SJCRH30 (cell line): ENCODE data around the gene FAM89B. TPM values are rescaled to one million over a fixed set of nuclear protein-coding genes. Genes with fewer than 3 reads are reported as not detected.
A peak's percentile ranks its signal among the peaks of the same experiment; 100 is the strongest.

Experiments used
- DNase-seq, 2 experiments: peaks; one replicate each; pipeline ENCODE4 v3.0.0-alpha.2; 2015 to 2020
- H3K27ac ChIP-seq: fragments of 250-450 bp; sonication (Bioruptor Pico); 2 replicates; pipeline ENCODE4 v1.5.1; 2020; ENCODE audit warnings: mild to moderate bottlenecking, moderate library complexity
- H3K27me3 ChIP-seq: fragments of 250-450 bp; sonication (Bioruptor Pico); 2 replicates; pipeline ENCODE4 v1.5.1; 2020; ENCODE audit warnings: mild to moderate bottlenecking, moderate library complexity
- H3K36me3 ChIP-seq: fragments of 250-450 bp; sonication (Bioruptor Pico); 2 replicates; pipeline ENCODE4 v1.5.1; 2020; ENCODE audit warnings: mild to moderate bottlenecking, moderate library complexity
- H3K4me1 ChIP-seq: fragments of 250-450 bp; sonication (Bioruptor Pico); 2 replicates; pipeline ENCODE4 v1.5.1; 2020; ENCODE audit warnings: mild to moderate bottlenecking, moderate library complexity
- H3K4me3 ChIP-seq: fragments of 250-450 bp; sonication (Bioruptor Pico); 2 replicates; pipeline ENCODE4 v1.5.1; 2020; ENCODE audit warnings: mild to moderate bottlenecking, moderate library complexity
- H3K9me3 ChIP-seq: fragments of 250-450 bp; sonication (Bioruptor Pico); replicated peaks from 2 replicates; pipeline ENCODE4 v1.5.1; 2020; ENCODE audit warnings: mild to moderate bottlenecking, moderate library complexity
- total RNA-seq: library from RNA; depleted of rRNA; stranded (reverse); fragments of >200 nt; shearing (Covaris generic); gene quantifications from 2 replicates; pipeline ENCODE4 v1.2.3, GENCODE V29; 2014

Gene FAM89B
- total RNA-seq, 1 experiment from 2014 or later, result 18.3 TPM

DNA sequence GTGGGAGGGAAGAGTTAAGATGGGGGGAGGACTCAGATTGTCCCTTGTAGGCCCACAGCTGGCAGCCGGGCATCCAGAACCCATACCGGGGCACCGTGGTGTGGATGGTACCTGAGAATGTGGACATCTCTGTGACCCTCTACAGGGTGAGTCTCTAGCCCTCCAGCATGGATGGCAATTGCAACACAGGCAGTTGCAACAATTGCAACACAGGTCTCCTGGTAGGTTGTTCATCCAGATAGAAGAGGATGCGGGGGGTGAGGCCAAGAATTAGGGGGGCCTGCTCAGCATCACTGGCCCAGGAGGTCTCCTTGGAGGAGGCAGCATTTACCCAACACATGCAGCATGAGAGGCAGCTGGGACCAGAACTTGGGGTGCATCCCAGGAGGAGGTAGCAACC is 7.0 kb downstream of the FAM89B start:
- Histone ChIP-seq H3K36me3 (no peaks in the 10 kb centered on the region), H3K27me3 (no peaks in the 10 kb centered on the region), H3K9me3 (no peaks in the 10 kb centered on the region), H3K4me1 (peaks cover 23% of the 10 kb centered on the region), H3K4me3 (no peak overlapping the region), H3K27ac (no peak overlapping the region)
- no peak for DNase-seq

DNA sequence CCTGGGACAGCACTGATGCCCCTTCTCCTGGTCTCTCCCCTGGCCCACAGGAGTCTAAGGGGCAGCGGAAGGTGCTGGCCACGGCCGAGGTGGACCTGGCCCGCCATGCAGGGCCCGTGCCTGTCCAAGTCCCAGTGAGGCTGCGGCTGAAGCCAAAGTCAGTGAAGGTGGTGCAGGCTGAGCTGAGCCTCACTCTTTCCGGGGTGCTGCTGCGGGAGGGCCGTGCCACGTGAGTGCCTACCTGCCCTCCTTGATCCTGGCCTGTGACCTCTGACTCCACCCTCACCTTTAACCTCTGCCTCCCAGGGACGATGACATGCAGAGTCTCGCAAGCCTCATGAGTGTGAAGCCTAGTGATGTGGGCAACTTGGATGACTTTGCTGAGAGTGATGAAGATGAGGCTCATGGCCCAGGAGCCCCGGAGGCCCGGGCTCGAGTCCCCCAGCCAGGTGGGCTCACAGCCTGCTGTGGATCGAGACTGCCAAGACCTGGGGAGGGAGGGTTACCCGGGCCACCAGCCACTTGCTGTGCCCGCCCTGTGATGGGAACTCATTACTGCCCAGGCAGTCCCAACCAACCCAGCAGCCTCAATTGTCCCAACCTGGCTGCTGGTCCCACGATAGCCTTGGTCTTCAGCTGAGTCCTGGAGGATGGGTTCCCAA is 7.8 kb downstream of the FAM89B start:
- no peak overlapping the region for H3K27ac ChIP-seq
- H3K4me1 ChIP-seq, result peaks cover 19% of the 10 kb centered on the region
- H3K27me3 ChIP-seq, result no peaks in the 10 kb centered on the region
- no peak overlapping the region for H3K4me3 ChIP-seq
- no peaks in the 10 kb centered on the region for H3K36me3 ChIP-seq
- H3K9me3 ChIP-seq, result no peaks in the 10 kb centered on the region
- no peak for DNase-seq

DNA sequence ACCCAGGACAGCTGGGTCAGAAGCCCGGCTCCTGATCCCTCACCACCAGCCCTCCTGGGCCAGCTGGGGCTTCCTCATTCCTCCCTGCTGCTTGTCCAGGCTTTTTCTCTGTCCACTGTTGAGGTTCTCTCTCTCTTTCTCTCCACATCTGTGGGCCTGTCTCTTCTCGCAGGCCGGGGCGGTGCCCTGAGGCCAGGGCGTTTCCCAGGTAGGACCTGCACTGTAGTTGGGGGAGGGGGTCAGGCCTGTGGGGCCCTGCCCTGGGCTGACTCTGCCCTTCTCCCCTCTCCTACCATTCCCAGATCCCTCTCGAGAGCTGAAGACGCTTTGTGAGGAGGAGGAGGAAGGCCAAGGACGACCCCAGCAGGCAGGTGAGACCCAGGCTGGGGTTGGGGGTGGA is 8.4 kb downstream of the FAM89B start:
- Histone ChIP-seq H3K27me3 (no peaks in the 10 kb centered on the region), H3K27ac (no peak overlapping the region), H3K36me3 (no peaks in the 10 kb centered on the region), H3K4me1 (peaks cover 16% of the 10 kb centered on the region), H3K9me3 (no peaks in the 10 kb centered on the region), H3K4me3 (no peak overlapping the region)
- DNase-seq, result no peak

DNA sequence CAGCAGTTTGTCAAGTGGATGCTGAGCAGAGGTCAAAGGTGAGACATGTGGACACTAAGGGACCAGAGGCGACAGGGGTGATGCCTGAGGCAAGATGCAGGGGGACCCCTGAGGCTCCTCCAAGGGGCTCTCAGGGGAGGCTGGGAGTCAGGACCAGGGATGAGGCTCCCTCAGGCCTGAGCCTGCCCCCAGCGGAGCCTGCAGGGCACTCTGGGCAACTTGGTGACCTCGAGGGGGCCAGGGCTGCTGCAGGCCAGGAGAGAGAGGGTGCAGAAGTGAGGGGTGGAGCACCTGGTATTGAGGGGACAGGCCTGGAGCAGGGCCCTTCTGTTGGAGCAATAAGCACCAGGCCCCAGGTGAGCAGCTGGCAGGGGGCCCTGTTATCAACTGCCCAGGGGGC is 9.6 kb downstream of the FAM89B start:
- Histone ChIP-seq H3K36me3 (no peaks in the 10 kb centered on the region), H3K4me3 (no peak overlapping the region), H3K27me3 (no peaks in the 10 kb centered on the region), H3K4me1 (peaks cover 10% of the 10 kb centered on the region), H3K9me3 (no peaks in the 10 kb centered on the region), H3K27ac (no peak overlapping the region)
- DNase-seq, result no peak

DNA sequence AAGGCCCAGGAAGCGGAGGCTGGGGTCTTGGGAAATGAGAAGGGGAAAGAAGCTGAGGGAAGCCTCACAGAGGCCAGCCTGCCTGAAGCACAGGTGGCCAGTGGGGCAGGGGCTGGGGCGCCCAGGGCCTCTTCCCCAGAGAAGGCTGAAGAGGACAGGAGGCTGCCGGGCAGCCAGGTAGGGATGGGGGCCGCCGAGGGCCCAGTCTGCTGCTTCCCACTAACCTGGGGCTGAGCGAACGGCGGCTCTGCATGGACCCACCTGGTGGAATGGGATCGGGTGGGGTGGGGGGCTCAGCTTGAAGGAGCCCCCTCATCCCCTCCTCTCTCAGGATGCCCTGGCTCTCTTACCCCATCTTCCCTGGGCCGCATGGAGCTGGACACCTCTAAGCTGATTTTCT is 11.3 kb downstream of the FAM89B start:
- H3K4me3 ChIP-seq, result no peak overlapping the region
- no peak for DNase-seq
- H3K27me3 ChIP-seq, result no peaks in the 10 kb centered on the region
- no peaks in the 10 kb centered on the region for H3K36me3 ChIP-seq
- H3K9me3 ChIP-seq, result no peaks in the 10 kb centered on the region
- peaks cover 2% of the 10 kb centered on the region; the same call in 1 of the 2 replicates for H3K4me1 ChIP-seq
- H3K27ac ChIP-seq, result no peak overlapping the region

DNA sequence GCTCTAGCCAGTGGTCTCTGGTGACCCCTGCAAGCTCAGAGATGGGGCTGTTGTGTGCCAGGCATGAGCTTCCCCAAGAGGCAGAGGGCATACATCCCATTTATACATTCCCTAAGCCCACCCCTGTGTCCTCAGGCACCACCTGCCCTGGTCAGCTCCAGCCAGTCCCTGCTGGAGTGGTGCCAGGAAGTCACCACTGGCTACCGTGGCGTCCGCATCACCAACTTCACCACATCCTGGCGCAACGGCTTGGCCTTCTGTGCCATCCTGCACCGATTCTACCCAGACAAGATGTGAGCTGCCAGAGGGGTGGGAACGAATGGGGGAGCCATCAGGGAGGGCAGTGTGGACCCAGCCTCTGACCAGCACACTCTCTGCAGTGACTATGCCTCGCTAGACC is 11.8 kb downstream of the FAM89B start:
- Histone ChIP-seq H3K36me3 (no peaks in the 10 kb centered on the region), H3K27ac (no peak overlapping the region), H3K4me3 (no peak overlapping the region), H3K9me3 (no peaks in the 10 kb centered on the region), H3K27me3 (no peaks in the 10 kb centered on the region), H3K4me1 (peaks cover 2% of the 10 kb centered on the region; the same call in 1 of the 2 replicates)
- no peak for DNase-seq

DNA sequence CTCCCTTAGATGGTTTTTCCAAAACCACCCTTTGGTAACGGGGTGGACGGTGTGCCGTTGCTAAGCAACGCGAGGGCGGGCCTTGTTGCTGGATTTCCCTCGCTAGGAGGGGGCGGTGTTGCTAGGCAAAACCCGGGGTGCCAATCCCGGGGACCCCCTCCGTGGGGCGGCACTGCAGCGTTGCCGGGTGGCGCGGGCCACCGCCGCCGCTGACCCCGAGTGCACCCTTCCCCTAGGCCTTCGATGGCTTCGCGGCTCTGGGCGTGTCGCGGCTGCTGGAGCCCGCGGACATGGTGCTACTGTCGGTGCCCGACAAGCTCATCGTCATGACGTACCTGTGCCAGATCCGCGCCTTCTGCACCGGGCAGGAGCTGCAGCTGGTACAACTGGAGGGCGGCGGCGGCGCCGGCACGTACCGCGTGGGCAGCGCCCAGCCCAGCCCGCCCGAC is 12.4 kb downstream of the FAM89B start:
- H3K4me3 ChIP-seq, result no peak overlapping the region
- no peaks in the 10 kb centered on the region for H3K9me3 ChIP-seq
- peaks cover 2% of the 10 kb centered on the region; the same call in 1 of the 2 replicates for H3K4me1 ChIP-seq
- no peaks in the 10 kb centered on the region for H3K36me3 ChIP-seq
- H3K27me3 ChIP-seq, result no peaks in the 10 kb centered on the region
- no peak for DNase-seq
- no peak overlapping the region for H3K27ac ChIP-seq

DNA sequence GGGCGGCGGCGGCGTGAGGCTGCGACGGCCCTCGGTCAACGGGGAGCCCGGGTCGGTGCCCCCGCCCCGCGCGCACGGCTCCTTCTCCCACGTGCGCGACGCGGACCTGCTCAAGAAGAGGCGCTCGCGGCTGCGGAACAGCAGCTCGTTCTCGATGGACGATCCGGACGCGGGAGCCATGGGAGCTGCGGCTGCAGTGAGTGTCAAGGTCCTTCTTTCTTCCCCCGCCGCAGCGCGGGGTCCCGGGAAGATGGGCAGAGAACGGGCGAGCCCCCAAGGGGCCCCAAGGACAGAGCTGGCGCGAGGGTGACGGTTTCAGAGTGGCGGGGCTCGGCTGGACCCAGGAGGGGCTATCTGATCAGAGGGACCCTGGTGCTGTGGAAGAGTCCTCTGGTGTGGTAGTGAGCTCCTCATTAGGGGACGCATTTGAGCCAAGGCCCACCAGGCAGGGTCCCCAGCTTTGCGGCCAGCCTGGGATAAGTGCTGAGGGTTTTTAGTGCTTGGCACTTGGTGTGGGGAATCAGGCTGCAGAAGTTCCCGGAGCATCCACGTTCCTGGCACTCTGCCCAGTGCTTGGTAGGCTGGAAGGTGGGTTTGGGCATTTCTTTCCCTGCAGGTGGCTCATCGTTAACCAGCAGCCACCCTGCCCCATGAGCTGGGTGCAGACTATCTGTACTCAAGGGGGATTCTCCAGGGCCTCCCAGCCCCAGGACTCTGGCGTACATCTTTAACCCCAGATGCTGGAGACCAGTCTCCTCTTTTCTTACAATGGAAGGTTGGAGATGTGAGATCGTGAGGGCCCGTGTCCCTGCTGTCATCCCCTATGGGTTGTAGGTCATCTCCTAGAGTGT is 13.3 kb downstream of the FAM89B start:
- no peak overlapping the region for H3K27ac ChIP-seq
- no peaks in the 10 kb centered on the region for H3K9me3 ChIP-seq
- peaks cover 2% of the 10 kb centered on the region; the same call in 1 of the 2 replicates for H3K4me1 ChIP-seq
- H3K36me3 ChIP-seq, result no peaks in the 10 kb centered on the region
- no peak overlapping the region for H3K4me3 ChIP-seq
- no peaks in the 10 kb centered on the region for H3K27me3 ChIP-seq
- DNase-seq, result no peak

DNA sequence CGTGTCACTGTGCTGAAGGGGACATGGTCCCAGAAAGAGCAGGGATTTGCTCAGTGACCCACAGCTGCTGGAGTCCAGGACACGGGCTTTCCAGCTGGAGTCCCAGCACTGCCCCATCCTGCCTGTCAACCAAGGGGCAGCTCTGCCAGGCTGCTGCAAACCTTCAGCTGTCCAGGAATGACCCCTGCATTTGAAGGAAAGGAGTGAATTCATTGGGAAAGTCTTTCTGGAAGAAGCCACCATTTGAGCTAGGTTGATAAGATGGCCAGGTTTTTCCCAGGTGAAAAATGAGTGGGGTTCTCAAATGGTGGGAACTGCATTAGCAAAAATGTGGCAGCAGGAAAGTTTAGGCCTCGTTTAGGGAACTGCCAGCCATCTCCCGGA is 13.9 kb downstream of the FAM89B start:
- no peaks in the 10 kb centered on the region for H3K9me3 ChIP-seq
- peaks cover 2% of the 10 kb centered on the region; the same call in 1 of the 2 replicates for H3K4me1 ChIP-seq
- no peak overlapping the region for H3K27ac ChIP-seq
- no peaks in the 10 kb centered on the region for H3K27me3 ChIP-seq
- DNase-seq, result no peak
- no peak overlapping the region for H3K4me3 ChIP-seq
- H3K36me3 ChIP-seq, result no peaks in the 10 kb centered on the region

DNA sequence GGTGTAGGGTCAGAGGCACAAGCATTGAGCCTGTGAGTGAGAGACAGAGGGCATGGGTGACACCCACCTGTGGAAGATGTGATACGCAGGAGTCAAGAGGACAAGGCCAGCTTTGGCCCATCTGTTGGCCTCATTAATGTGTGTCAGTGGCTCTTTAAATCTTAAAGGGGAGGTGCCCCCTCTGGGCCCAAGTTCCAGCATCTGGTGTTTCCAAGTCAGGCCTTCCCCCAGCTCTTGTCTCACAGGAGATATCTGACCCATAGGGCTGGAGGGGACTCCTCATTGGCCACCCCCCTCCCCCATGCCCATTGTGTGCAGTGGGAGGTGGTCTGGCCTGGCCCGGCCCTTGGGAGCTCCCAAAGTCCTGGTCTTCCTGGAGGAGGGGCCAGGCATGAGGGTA is 14.3 kb downstream of the FAM89B start:
- Histone ChIP-seq H3K4me3 (no peak overlapping the region), H3K9me3 (no peaks in the 10 kb centered on the region), H3K27me3 (no peaks in the 10 kb centered on the region), H3K36me3 (no peaks in the 10 kb centered on the region), H3K4me1 (peaks cover 2% of the 10 kb centered on the region; the same call in 1 of the 2 replicates), H3K27ac (no peak overlapping the region)
- peak; percentile 56 to 71 for DNase-seq

DNA sequence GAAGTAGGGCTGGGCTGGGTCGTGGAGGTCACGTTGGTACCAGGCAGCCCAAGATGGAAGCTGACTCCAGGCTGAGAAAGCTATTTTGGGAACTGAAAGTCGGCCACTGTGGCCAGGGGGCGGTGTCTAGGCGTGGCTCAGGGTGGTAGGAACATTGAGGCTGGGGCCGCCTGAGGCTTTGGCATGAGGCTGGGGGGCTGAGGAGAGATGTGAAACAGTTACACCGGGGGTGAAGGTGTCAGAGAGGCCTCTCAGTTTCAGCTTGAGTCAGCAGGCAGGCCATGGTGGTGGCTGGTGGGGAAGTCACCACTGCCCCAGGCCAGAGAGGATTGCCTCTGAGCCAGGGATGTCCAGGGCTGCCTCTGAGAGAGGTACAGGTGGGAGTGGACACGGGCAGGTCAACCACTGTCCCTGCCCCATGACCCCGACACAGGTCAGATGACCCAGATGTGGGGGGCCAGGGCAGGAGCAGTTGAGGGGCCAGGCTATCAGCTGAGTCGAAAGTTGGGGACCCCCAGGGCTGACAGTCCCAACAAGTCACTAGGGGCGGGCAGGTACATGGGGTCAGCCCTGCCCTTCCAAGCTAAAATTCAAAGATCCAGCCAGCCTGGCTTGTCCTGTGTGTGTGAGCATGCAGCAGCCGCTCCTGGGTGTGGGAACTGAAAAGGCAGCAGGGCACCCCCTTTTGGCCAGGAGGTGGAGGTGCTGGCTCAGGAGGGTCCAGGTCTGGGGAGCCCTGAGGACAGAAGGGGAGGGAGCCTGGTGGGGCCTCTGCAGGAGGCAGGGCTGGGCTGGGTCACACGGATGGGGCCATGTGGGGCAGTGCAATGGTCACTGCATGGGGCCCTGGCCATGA is 16.1 kb downstream of the FAM89B start:
- no peaks in the 10 kb centered on the region for H3K9me3 ChIP-seq
- peaks cover 2% of the 10 kb centered on the region; the same call in 1 of the 2 replicates for H3K4me1 ChIP-seq
- no peaks in the 10 kb centered on the region for H3K36me3 ChIP-seq
- DNase-seq, result peak; percentile 50 to 66
- H3K27ac ChIP-seq, result no peak overlapping the region
- no peaks in the 10 kb centered on the region for H3K27me3 ChIP-seq
- no peak overlapping the region for H3K4me3 ChIP-seq

DNA sequence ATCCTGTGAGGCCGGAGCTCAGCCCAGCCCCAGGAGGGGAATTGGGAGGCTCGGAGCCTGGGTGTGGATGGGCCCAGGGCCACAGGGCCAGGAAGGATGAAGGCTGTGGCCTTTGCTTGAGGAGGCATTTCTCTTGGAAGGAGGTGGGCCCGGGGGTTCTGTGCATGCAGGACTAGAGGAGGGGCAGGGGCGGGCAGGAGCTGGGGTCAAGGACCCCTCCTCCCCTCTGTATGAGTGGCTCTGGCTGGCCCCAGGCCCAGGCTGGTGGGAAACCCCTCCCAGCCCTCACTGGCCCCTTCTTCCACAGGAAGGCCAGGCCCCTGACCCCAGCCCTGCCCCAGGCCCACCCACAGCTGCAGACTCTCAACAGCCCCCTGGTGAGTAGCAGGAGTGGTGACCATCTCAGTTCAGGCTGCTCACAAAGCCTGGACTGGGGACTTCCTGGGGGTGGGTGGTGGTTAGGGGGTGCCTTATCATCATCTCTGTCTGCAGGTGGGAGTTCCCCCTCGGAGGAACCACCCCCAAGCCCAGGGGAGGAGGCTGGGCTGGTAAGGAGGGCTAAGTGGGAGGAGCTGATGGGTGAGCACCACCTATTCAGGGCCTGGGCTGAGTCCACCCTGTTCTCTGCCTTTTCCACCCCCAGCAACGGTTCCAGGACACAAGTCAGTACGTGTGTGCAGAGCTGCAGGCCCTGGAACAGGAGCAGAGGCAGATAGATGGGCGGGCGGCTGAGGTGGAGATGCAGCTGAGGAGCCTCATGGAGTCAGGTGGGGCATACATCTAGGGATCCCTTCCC is 17.3 kb downstream of the FAM89B start:
- no peak overlapping the region for H3K27ac ChIP-seq
- H3K36me3 ChIP-seq, result no peaks in the 10 kb centered on the region
- no peak overlapping the region for H3K4me3 ChIP-seq
- no peaks in the 10 kb centered on the region for H3K27me3 ChIP-seq
- H3K9me3 ChIP-seq, result no peaks in the 10 kb centered on the region
- H3K4me1 ChIP-seq, result peaks cover 2% of the 10 kb centered on the region; the same call in 1 of the 2 replicates
- no peak for DNase-seq

DNA sequence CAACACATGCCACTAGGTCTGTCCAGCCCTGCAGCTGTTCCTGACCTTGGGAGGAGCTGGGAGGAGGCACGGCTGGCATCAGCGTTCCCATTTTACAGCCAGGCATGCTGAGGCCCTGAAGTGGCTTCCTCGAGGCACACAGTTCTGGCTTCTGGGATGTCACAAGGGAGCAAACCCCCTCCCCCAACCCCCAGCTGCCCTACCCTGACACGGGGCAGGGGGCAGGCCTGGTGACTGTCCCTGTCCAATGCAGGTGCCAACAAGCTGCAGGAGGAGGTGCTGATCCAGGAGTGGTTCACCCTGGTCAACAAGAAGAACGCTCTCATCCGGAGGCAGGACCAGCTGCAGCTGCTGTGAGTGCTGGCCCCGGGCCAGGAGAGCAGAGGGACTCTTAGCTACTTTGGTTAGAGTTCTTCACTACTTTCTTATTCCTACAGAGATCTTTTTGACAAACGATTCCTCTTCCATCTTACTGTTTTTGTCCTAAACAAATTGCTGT is 18.0 kb downstream of the FAM89B start:
- DNase-seq, result peak; percentile 80 to 83
- no peaks in the 10 kb centered on the region for H3K9me3 ChIP-seq
- no peak overlapping the region for H3K4me3 ChIP-seq
- H3K36me3 ChIP-seq, result no peaks in the 10 kb centered on the region
- no peak overlapping the region for H3K27ac ChIP-seq
- no peaks in the 10 kb centered on the region for H3K27me3 ChIP-seq
- H3K4me1 ChIP-seq, result peaks cover 2% of the 10 kb centered on the region; the same call in 1 of the 2 replicates
